GM18502 (cell line): Measurements from ENCODE around the gene FAM110A.

Source experiments
- ATAC-seq: cut with Tn5 transposase; IDR thresholded peaks from one replicate; pipeline ENCODE4 v1.9.1; 2021; ENCODE audit warnings: mild to moderate bottlenecking; ENCODE audit not compliant: unreplicated experiment, poor library complexity

FAM110A gene

DNA sequence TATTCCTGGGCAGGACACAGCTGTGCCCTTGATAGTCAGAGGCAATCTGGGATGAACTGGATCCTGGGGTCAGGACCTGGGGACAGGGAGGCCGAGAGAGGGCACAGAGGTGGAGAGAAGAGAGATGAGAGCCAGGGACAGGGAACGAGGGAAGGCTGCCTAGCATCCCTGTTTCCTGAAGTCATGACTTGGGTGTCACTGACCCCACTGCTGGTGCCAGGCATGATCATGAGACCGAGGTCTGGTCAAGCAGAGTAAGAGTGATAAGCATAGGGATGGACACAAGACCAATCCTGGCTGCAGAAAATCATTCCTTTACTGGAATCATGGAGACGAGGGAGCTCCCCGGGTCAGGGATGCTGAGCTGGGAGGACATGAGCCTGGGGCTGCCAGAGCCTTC, 36.1 kb downstream of the FAM110A start:
- ATAC-seq, result no peak

DNA sequence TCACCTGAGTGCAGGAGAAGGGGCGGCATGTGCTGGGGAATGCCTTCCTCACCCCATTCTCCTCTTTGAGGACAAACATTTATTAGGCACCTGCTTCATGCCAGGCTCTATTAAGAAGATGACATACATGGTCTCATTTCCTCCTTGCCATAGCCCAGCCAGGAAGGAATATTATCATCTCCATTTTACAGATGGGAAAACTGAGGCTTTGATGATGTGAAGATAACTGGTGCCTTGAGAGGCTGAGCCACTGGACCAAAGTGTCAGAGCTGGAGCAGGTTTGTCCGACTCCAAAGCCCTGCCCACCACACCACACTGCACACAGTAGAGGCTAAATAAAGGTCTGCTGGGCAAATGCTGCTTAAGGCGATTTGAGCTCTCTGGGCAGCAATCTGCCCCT, 37.2 kb downstream of the FAM110A start:
- ATAC-seq, result no peak

DNA sequence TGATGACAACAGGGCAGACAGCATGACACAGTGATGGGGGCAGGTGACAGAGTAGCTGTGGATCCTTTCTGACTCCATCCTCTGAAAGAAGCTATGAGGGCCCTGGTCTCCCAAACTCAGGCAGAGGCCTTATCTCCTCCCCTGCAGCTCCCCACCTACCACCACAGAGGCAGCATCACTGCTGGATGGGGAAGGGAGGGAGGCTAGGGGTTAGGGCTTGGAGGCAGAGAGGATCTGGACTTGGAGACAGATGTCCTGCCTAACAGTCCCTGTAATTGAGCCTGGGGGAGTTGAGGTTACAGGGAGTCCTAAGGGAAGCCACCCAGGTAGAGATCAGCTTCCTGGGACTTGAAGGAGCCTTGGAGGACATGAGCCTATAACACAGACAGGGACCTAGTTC, 37.9 kb downstream of the FAM110A start:
- ATAC-seq, result no peak

DNA sequence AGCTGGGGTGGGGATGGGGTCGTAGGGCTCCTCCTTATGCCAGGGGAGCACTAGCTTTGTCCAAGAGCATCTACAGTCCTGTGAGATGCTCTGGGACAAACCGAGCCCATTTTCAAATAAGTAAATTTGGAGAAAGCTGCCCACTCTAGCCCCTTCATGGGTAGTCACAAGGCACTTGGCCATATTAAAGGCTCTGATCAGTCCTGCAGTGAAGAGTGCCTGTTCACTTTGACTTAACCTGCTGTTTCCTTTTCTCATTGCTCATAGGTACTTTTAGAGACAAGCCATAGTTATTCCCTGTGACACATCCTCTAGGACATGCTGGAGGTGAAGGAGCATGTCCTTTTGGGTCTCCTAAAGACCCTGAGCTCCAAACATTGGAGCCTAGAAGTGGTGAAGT, 38.4 kb downstream of the FAM110A start:
- ATAC-seq, result no peak

DNA sequence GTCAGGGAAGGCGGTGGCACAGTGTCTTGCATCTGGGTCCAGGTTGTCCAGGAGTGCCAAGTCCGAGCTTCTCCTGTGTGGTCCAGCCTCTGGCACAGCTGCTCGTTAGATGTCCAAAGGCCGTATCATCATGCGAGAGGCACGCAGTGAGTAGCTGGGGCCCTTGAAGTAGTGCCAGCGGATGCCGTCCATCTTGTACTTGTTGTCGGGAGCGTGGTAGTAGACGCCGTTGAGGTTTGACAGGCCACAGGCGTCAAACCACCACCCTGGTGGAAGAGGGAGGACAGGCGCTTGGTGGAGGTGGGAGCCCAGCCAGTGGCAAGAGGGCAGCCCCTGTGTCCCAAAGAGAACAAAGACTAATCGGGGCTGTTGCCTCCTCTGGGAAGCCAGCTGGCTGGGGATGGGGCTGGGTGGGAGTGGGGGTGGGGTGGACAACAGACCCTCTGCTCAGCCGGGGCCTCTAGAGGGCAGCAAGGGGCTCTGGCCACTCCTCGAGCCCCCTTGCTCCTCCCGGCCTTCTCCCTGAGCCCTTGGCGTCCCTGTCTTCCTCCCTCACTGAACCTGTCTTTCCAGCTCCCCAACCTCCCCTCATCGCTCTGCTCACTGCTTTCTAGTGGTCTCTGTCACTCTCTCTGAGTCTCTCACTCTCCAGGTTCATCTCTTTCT, 39.5 kb downstream of the FAM110A start:
- no peak for ATAC-seq

DNA sequence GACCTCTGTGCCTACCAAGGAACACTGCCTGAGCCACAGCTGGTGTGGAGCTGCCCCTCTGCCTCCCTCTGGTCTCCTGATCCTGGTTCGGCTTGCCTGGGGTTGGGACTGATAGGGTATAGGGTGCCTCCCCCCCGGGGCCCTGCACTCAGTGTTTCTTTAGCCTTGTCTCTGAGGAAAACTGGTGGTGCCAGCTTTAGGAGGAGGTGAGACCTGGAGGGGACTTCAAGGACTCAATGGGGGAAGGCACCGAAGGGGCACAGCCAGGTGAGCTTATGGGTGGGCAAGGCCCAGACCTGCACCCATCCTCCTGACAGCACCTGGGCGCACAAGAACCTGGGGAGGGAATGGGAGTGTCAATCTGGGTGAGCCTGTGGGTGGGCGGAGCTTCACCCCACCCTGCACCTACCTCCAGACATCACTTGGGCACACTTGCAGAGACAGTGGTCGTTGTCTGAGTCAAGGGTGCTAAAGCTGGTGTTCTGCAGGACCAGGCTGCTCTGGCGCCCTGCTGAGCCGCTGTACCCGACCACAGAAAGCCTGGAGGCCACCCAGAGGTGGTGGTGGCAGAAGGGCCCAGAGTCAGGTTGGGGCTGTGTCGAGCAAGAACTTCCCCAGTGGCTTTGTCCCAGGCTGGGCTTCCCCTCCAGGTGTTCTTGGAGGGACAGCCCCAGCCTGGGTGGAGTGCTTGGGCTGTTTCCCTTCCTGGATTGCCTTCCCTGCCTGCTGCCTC, 40.5 kb downstream of the FAM110A start:
- no peak for ATAC-seq

DNA sequence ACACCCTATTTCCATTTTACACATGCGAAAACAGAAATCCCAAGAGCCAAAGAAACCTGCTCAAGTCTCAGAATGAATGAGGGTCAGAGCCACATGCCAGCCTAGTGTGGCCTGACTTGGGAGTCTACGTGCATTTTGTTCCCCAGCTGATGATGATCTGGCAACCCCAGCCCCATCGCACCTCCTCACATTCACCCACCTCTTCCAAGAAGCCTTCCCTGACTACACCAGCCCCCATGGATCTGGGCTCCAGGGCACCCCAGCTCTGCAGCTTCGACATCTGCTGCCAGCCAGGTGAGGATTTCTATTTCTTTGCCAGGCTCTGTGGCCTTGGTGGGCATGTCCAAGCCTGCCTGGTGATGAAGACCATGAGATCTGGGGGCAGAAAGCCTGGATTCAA, 41.6 kb downstream of the FAM110A start:
- ATAC-seq, result no peak

DNA sequence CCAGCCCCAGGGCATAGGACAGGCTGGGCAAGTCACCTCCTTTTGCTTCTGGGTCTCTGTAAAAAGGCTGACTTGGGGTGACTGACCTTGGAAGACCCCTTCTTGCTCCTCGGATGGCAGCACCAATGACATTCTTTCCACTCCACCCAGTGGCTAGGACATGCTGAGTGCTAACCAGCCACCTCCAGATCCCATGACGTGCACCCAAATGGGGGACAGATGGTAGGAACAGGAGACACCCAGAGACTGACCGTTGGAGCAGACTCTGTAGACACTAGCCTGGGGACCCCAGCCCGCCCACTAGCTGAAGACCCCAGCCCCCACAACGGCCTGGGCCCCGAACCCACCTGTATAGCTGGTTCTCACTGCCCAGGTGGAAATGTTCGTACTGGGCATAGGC, 44.3 kb downstream of the FAM110A start:
- ATAC-seq, result no peak

DNA sequence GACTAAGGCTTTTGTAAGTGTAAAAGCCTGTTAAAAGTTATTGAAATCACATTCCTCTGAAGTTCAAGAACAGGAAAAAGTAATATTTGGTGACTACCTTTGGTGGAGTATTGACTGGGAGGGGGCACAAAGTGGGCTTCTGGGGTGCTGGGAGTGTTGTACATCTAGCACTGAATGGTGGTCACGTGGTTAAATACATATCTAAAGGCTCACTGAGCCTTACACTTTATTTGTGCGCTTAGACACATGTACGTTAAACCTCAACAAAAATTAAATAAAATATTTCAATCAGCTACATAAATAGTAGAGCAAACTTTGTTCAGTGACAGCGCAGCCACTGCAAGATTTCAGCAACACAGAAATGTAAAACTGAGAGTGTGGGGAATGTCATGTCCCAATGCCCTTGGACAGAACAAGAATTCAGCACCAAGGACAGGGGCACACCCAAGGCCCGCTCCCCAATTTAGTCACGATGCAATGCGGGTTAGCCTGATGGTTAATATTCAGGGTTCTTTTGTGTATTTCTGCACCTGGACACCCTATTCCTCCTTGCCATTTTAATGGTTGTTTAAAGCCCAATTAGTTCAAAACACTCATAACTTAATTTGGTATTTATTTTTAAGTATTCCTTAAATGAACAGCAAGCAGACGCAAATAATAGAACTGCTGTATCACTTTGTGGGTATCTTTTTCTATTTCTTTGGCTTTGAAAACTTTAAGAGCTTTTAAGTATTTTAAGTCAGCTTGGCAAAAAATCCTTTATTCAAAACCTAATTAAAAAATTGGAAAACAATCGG, 45.2 kb downstream of the FAM110A start:
- no peak for ATAC-seq

DNA sequence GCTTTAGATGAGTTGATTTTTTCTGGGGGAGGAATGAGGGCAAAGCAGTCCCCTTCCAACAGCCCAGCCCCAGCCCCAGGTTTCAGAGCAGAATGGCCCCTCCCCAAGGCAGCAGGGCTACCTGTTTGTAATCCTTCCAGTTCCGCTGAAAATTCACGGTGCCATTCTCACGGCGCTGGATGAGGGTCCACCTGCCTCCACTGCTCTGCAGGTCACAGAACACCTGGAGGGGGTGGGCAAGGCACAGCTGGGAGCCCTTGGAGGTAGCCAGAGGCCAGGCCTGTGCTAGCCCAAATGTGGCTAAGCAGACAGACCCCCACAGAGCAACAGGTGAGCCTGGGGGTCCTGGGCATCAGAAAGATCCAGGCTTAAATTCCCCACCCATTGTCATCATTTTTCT, 46.1 kb downstream of the FAM110A start:
- ATAC-seq, result no peak

DNA sequence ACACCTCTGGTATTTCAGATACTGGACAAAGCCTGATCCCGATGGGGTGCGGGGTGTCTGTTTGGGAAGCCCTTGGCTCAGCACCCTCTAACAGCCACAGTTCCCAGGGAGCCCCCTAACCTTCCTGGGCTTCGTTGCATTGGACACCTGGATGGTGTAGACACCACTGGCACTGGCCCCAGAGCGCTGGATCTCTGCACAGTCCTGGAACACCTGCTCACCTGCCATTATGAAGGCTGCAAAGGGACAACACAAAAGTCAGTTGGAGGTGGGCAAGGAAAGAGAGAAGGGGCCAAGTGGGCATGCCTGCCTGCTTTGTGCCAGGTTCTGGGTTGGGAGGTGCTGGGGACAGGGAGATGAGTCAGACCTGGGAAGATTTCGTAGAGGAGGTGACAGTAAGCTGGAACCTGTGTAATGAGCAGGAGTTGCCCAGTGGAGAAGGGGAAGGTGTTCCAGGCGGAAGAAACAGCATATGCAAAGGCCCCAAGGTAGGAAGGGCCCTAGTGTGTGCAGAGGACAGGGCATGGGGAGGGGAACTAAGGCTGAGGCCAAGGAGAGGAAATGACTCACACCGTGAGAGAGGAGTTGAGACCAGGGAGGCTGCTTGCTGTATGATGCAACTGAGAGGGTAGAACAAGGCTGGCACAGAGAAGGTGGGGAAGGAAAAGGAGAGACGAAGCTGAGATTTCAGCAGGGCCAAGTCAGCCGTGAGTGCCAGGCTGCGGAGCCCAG, 47.7 kb downstream of the FAM110A start:
- ATAC-seq, result no peak

DNA sequence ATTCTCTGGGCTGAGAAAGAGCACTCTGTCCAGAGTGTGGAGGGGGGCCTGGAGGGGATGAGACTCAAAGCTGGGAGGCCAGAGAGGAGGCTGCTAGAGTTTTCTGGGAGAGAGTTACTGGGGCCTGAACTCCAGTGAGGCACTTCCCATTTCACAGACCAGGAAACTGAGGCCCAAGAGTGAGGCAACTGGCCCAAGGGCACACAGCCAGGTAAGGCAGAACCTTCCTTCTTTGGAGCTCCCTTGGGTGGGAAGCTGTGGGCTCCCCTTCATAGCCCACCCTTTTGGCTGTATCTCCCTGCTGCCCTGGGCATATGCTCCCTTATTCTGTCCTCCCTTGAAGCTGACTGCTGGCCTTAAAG, 48.2 kb downstream of the FAM110A start:
- no peak for ATAC-seq

DNA sequence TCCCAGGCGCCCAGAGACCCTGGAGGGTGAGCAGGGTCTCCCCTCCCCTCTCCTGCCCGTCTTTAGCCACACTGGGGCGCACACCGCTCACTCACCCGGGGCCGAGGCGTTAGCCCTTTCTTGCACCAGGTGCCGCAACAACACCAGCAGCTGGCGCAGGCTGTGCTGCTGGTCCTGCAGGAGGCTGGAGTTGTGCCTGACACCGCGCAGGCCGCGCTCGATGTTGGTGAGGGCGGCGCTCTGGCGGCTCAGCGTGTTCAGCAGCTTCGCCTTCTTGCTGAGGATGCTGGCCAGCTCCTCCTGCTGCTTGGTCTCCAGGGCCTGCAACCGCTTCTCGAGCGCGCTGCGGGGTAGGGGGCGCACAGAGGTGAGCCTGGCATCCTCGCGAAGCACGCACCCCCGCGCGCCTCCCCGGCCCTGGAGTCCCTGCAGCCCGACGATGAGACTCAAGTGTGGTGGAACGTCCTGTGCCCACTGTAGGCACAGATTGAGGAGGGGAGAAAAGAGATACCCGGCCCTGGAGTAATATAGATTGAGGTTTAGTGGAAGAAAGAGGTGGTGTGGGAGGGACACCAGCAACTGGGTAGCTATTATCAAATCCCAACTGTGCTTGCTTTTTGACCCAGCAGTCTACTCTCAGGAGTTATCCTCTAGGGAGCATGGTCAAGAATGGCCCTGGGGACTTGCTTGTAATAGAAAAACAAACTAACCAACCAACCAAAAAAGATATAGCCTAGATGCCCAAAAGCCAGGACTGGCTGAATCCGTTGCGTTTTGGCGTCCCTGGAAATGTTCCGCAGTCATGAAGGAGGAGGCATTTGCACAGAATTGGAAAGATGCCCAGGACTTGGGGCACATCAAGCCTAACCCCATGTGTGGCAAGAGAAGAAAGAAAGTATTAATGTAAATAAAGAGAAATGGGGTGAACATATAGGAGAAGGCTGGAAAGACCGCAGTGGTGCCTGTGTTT, 51.8 kb downstream of the FAM110A start:
- ATAC-seq, result no peak

DNA sequence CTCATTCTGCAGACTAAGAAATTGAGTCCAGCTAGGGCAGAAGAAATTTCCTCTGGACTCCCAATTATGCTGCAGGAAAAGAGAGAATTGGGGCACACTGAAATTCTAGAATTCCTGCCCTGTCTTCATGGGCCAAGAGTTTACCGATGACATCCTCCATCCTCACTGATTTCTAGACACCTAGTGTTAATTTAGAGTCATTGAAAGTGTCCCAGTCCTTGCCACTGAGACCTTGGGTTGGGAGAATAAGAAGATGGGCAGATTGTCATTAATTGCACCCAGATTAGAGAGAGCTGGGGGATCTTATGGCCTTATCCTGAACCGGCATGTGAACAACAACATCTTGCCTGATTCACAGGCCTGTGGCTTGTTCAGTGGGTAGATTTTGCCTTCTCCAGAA, 53.6 kb downstream of the FAM110A start:
- no peak for ATAC-seq

DNA sequence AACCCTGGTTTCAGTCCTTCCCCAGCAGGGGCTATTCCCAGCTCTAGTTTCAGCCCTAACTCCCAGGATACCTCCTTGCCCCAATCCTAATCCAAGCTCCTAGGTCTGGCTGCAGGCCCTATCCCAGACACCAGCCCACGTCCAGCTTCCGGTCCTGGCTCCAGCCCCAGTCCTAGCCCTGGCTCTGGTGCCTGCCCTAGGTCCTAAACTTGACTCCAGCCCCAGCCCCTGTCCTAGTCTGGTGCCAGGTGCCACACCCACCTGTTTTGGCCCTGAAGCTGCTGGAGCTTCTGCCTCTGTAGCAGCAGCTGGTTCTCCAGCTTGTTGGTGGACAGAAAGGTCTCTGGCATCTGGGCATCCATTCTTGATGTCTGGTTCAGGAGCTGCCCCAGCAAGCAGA, 54.5 kb downstream of the FAM110A start:
- ATAC-seq, result no peak

DNA sequence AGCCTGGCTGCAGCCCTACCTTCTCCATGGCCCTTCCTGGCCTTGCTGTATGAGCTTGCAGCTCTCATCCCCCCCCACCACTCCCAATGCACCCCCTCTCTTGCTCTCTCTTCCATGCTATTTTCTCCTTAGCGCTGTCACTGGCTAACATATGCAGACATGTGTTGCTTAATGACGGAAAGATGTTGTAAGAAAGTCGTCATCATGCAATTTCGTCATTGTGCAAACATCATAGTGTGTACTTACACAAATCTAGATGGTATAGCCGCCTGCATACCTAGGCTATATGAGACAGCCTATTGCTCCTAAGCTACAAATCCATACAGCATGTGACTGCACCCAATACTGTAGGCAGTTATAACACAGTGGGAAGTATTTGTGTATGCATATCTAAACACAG, 55.6 kb downstream of the FAM110A start:
- ATAC-seq, result no peak

DNA sequence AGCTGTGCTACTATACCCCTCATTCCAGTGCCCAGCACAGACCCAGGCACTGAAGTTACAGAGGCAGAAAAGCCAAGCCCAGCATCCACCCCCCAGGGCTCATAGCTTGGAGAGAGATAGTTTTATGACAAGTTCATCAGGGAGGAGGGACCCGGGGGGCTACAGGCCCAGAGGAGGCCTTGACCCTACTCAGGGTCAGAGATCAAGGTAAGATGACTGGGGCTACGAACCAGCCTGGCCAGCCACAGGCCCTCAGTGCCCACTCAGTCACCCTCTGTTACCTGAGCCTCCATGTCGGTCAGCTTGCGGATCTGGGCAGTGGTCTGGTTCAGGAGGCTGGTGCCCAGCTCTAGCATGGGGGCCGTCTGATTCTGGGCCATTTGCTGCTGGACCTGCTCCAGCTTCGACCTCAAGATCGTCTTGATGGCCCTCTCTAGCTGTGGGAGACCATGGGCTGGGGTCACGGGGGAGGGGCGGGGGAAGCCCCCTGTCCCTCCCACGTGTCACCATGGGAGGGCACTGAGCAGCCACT, 56.5 kb downstream of the FAM110A start:
- ATAC-seq, result no peak

DNA sequence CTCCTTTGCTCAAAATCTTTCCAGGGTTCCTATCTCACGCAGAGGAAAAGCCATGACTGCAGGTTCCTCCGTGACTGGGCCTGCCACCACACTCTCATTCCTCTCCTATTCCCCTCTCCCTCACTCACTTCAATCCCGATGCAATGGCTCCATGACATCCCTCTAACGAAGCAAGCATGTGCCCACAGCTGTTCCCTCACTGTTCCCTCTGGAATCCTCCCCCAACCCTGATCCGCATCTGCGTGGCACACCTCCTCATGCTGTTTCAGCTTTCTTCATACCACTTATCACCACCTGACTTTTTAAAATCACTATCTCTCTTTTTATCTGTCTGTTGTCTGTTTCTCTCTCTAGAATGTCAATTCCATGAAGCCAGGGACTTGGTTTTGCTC, 57.1 kb downstream of the FAM110A start:
- ATAC-seq, result no peak

DNA sequence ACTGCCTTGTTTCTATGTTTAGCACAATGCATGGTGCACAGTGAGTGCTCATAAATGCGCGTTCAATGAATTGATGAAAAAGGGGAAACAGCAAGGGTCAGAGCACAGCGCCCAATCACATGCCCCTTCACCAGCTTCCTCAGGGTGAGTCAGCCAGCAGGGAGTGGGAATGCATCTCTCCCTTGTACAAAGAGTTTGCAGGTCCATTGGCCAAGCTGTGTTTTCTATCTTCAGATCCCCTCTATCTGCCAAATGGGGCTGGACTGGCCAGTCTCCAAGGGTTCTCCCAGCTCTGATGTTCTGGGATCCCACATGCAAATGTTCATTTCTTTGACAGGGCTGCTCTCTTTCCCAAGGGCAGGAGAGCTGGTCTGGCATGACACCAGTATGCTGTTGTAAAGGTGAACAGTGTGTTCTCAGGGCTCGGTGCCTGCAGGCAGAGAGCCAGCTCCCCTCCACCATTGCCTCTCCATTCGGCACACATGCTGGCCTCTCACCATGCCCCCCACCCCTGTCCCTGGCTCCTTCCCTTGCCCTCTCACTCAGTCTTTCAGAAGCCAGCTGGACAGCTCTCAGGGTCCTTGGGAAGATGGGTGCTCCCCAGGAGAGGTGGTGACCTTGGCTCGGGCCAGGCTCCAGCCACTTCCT, 57.7 kb downstream of the FAM110A start:
- no peak for ATAC-seq
